WTC11 (cell line): ENCODE results near the gene FHOD3.

Experiments
- TF ChIP-seq, protein P1 (sequence below): fragments of 200-600 bp; IDR thresholded peaks from 2 replicates; pipeline ENCODE4 v1.8.0; 2022; ENCODE audit warnings: antibody characterized with exemption
- TF ChIP-seq, protein P2 (sequence below): sonication (generic); formaldehyde crosslinking; IDR thresholded peaks from 2 replicates; pipeline ENCODE4 v1.8.1; 2023; ENCODE audit warnings: mild to moderate bottlenecking, moderate library complexity, missing genetic modification reagents
- TF ChIP-seq, protein P3 (sequence below): fragments of 250-450 bp; sonication (Bioruptor Pico); IDR thresholded peaks from 2 replicates; pipeline ENCODE4 v2.1.2; 2022; ENCODE audit warnings: mild to moderate bottlenecking, moderate library complexity
- TF ChIP-seq, protein P4 (sequence below): sonication (generic); formaldehyde crosslinking; IDR thresholded peaks from 2 replicates; pipeline ENCODE4 v1.8.0; 2023; ENCODE audit warnings: mild to moderate bottlenecking, missing genetic modification reagents

DNA sequence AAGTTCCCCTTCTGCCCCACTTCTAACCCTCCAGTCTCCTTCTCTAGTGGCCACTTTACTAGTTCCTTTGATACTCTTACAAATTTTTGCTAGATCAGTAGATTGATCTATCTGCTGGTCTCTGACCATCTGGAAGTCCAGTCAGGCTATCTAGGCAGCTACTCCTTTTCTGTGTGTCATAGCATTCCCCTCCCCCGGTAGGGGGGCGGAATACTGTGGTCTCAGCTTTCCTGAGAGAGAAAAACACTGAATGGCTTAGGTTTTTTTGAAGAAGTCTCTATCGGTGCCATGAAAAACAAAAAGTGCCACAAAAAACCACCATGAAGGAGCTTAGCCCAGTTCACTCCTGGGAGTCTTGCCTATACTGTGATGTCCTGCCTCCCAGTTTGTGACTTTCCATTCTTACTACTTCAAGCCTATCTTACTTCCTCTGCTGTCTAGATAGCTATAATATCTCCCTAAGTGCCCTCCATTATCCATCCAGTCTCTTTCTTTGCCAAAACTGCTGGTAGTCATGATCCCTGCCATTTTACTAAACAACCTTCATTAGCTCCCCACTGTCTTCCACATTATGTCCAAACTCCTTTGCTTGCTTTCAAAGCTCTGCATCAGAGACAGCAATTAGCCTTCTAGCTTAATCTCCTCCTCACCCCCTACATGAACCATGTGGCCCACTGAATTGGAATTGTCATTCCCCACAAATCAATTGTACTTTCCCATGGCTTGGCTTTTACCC is 501.4 kb downstream of the FHOD3 start:
- TF ChIP-seq, protein P1, sequence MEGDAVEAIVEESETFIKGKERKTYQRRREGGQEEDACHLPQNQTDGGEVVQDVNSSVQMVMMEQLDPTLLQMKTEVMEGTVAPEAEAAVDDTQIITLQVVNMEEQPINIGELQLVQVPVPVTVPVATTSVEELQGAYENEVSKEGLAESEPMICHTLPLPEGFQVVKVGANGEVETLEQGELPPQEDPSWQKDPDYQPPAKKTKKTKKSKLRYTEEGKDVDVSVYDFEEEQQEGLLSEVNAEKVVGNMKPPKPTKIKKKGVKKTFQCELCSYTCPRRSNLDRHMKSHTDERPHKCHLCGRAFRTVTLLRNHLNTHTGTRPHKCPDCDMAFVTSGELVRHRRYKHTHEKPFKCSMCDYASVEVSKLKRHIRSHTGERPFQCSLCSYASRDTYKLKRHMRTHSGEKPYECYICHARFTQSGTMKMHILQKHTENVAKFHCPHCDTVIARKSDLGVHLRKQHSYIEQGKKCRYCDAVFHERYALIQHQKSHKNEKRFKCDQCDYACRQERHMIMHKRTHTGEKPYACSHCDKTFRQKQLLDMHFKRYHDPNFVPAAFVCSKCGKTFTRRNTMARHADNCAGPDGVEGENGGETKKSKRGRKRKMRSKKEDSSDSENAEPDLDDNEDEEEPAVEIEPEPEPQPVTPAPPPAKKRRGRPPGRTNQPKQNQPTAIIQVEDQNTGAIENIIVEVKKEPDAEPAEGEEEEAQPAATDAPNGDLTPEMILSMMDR: no peak
- TF ChIP-seq, protein P2, sequence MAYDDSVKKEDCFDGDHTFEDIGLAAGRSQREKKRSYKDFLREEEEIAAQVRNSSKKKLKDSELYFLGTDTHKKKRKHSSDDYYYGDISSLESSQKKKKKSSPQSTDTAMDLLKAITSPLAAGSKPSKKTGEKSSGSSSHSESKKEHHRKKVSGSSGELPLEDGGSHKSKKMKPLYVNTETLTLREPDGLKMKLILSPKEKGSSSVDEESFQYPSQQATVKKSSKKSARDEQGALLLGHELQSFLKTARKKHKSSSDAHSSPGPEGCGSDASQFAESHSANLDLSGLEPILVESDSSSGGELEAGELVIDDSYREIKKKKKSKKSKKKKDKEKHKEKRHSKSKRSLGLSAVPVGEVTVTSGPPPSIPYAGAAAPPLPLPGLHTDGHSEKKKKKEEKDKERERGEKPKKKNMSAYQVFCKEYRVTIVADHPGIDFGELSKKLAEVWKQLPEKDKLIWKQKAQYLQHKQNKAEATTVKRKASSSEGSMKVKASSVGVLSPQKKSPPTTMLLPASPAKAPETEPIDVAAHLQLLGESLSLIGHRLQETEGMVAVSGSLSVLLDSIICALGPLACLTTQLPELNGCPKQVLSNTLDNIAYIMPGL (CRISPR knock-in tag): no peak
- TF ChIP-seq, protein P3, sequence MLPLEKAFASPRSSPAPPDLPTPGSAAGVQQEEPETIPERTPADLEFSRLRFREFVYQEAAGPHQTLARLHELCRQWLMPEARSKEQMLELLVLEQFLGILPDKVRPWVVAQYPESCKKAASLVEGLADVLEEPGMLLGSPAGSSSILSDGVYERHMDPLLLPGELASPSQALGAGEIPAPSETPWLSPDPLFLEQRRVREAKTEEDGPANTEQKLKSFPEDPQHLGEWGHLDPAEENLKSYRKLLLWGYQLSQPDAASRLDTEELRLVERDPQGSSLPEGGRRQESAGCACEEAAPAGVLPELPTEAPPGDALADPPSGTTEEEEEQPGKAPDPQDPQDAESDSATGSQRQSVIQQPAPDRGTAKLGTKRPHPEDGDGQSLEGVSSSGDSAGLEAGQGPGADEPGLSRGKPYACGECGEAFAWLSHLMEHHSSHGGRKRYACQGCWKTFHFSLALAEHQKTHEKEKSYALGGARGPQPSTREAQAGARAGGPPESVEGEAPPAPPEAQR (CRISPR knock-in tag): no peak
- TF ChIP-seq, protein P4, sequence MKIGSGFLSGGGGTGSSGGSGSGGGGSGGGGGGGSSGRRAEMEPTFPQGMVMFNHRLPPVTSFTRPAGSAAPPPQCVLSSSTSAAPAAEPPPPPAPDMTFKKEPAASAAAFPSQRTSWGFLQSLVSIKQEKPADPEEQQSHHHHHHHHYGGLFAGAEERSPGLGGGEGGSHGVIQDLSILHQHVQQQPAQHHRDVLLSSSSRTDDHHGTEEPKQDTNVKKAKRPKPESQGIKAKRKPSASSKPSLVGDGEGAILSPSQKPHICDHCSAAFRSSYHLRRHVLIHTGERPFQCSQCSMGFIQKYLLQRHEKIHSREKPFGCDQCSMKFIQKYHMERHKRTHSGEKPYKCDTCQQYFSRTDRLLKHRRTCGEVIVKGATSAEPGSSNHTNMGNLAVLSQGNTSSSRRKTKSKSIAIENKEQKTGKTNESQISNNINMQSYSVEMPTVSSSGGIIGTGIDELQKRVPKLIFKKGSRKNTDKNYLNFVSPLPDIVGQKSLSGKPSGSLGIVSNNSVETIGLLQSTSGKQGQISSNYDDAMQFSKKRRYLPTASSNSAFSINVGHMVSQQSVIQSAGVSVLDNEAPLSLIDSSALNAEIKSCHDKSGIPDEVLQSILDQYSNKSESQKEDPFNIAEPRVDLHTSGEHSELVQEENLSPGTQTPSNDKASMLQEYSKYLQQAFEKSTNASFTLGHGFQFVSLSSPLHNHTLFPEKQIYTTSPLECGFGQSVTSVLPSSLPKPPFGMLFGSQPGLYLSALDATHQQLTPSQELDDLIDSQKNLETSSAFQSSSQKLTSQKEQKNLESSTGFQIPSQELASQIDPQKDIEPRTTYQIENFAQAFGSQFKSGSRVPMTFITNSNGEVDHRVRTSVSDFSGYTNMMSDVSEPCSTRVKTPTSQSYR: no peak
